ENCODE results near the gene KLHL25.
"Not testable (repeated sequence)": the region's sequence is repeated elsewhere in the genome, so short reads cannot be mapped to it uniquely, and the experiment has no call there.

KLHL25 gene

DNA sequence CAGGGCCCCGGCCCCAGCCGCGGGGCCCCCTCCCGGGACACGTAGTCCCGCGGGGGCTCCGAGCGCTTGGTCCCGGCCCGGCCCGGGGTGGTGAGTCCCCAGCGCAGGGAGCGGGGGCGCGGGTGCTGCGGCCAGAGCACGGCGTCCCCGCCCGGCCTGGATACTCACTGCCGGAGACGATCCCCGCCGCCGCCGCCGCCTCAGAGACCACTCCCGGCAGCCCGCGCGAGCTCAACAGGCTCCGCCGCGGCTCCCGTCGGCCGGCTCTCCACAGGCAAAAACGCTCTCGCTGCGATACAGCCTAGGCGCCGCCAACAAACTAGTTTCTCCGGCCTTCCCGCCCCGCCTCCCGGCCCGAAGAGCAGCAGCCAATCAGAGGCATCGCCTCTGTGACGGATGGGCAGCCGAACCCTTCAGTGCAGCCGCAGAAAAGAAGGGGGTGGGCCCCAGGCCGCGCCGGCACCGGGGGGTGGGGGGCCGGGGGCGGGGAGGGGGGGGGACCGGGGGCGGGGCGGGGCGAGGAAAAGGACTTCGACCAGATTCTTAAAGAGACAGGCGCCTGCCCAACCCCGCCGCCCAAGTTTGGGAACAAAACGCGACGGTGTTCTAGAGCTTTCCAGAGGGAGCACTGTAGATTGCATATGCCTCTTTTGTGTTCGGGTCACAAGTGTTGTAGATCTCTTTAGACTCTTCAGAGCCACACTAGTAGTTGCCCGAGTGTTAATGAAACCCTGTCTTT is at the start of gene KLHL25:
KLHL25 (minus strand) TSS at position 328 of the 739 bp plus-strand sequence. CDS start 25,115 bp downstream, outside the sequence.
- peak; percentile 91 for DNase-seq

DNA sequence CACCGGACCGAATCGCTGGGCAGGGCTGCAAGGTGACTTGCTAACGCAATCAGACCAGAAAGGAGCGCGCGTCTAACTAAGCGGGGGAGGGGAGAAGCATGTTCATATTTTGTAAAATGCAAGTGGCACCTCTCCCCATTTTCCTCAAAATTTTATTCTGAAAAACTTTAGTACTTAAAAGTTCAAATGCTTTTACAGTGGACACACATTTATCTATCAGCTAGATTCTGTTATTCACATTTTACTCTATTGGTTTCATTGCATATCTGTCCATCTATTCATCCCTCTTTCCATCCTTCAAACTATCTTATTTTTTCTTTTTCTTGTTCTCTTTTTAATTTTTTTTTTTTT is 46.1 kb upstream of the KLHL25 start:
- no peak for DNase-seq

DNA sequence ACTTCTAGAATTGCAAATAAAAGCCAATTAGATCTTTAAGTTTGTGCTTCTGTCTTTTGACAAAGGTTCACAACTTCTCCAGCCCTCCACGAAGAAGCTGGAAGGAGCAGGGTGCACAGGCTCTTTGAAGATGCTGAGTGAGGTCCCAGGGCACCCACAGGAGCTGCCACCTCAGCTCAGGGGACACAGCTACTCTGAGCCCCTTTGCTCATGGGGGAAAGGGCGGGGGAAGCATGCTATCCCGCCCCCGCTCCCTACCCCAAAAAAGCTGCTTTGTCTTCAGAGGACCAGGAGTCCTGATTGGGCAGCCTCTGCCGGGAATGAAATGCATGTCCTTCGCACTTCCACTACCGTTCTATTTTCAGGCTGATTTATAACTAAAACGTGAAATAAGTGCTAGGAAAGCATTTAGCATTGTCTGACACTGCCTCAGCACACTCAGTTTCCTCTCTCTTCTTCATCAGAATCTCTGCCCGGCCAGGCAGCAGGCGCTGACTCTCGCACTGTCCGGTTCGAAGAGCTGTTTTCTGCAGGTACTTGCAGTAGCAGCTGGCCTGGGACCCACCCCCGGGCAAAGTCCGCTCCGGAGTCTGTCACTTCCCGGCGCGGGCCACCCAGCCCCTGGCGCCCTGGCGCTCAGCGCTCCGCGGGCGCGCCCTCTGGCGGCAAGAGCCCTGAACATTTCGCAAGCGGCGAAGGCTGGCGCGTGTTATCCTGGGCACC is 45.5 kb upstream of the KLHL25 start:
- peak; percentile 82 for DNase-seq

DNA sequence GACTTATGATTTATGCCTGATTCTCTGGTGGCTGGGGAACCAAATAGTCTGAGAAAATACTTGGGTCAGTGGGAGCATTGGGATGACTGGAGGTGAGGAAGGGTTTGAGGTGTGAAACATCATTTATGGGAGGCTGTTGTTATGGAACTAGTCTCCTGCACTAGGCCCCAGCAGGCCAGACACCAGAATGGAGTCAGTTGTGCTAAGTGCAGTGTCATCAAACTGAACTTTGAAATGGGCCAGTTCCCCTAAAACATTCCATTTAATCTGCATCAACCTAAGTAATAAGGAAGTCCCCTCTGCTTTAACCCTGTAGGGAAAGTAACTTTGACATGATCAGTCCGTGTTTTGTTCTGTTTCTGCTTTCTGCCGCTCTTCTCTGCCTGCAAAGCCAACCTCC is 44.9 kb upstream of the KLHL25 start:
- no peak for DNase-seq

GRCh38 chr15:85838655-85839054 is 43.9 kb upstream of the KLHL25 start:
- no peak for DNase-seq

DNA sequence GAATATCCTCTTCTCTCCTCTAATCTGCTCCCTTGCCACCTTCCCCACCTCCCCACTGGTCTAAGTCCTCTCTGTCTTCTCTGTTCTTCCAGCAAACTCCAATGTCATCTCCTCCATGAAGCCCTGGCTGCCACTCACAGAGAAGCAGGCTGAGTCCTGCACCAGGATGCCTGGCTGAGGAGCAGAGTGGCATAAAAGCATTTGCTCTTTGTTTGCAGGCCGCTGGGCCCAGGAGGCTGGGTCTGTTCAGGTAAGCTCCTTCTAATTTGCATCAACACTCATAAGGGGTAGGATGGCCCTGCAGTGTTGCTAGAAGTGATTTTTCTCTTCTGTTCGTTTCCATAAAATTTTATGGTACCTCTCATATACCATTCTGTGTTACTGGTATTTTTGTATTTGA is 43.2 kb upstream of the KLHL25 start:
- no peak for DNase-seq

- DNase-seq: no peak
Observed at GRCh38 chr15:85837011-85837433, 42.3 kb upstream of the KLHL25 start.

GRCh38 chr15:85834651-85835050 is 39.9 kb upstream of the KLHL25 start:
- no peak for DNase-seq

DNA sequence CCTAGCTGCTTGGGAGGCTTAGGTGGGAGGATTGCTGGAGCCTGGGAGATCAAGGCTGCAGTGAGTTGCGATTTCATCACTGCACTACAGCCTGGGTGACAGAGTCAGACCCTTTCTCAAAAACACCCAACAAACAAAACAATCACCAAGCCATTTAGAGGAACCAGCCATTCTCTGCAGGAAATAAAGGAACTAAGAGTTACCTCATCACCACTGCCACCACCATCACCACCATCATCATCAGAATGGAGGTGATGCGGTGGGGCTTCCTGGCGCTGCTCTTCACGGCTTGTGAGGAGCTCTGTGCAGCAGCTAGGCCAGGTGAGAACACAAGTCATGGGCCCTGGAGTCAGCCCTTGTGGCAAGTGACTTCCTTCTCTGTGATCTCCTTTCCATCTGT is 37.7 kb upstream of the KLHL25 start:
- no peak for DNase-seq

DNA sequence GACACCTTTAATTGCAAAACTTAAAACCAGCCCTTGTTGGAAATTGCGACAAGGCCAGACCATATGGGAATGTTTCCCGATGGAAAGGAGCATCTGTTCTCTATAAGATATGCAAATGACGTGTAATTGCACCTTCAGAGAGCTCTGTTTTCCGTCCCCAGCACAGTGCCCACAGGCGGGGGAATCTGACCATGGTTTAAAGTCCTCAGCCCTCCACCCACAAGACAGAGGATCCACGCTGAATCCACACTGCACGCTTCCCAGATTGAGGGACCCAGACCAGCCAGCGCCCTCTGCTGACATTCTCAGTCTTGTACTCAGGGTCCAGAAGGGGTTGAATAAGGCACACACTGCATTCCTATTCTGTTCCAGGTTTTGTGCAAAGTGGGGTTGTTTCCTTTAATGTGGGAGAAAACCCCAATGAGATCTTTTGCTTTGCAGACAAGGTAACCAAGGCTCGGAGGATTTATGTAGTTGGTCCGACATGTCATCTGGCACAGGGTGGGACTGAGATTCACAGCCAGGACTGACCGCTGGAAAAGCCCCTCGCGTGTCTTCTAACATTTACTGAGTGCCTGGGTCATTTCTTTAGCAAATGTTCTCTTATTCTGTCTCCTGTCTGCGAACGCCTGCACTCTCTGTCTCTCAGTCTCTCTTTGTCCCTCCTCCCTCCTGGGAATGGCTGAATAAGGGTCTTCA is 36.8 kb upstream of the KLHL25 start:
- DNase-seq: peak; percentile 40

DNA sequence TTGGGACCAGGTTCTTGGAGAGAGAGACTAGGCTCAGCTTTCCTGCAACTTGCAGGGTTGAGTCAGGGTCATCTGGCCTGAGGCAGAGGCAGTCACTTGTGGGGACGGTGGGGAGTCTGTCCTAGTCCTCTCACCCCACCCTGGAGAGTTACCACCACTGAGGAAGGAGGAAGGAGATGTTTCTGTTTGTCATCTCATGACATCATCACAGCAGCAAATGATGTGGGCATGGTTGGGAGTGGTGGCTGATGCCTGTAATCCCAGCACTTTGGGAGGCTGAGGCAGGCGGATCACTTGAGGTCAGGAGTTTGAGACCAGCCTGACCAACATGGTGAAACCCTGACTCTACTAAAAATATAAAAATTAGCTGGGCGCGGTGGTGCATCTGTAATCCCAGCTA is 35.0 kb upstream of the KLHL25 start:
- not testable (repeated sequence) for DNase-seq

DNA sequence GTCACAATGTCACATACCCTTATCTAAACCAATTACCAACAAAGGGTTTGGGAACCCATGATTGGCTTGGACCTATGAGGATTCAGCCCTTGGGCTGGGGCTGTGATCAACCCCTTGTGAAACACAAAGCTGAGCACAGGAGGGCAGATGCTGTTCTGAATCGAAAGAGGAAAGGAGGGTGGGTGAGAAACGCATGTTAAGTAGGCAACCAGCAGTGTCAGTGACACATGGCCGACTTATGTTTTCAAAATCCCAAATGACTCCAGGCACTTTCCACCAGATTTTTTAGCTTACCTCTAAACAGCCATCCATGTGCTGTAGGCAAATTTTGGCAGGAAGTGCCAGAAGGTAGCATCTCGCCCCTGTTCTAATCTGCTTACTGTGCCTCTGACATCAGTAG is 34.1 kb upstream of the KLHL25 start:
- no peak for DNase-seq

DNA sequence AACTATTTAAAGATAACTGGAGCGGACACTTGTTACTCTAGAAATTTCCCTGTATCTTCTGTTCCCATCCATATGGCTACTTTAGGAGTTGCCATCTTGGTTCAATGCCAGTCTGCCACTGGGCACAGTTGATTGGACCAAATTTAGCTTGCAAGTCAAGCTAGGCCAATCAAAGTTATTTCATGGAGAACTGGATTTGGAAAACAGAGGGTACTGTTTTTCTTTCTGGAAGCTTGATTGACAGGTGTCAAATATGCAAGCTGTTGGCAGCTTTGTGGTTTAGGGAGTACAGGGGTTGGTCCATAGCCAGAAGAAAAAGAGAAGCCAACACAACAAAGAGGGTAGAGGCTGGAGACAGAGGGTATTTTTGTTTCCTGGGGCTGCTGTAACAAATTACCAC is 33.4 kb upstream of the KLHL25 start:
- DNase-seq: no peak

DNA sequence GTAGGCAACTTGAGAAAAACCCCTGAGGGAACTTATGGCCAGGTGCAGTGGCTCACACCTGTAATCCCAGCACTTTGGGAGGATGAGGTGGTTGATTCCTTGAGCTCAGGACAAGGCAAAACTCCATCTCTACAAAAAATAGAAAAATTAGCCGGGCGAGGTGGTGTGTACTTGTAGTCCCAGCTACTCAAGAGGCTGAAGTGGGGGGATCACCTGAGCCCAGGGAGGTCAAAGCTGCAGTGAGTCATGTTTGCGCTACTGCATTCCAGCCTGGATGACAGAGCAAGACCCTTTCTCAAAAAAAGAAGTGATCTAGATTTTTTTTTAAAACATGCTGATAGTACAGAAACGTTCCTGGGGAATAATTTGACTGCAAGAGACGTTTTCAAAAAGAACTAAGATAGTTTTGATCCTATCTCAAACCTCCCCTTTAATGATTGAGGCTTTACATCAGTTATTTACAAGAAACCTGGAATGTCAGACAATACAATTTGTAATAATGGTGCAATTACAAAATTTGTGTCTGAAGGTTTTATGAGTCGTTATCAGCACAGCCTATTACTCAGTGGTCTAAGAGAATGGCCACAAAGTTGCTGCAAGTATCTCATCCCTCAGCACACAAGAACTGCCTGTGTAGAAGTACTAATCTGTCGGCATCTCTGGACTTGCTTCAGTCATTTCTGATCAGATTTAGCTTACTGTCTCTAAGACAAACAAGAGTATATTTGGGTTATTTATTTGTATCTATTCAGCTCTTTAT is 32.2 kb upstream of the KLHL25 start:
- no peak for DNase-seq

GRCh38 chr15:85825719-85826118 is 31.0 kb upstream of the KLHL25 start:
- DNase-seq: no peak

- DNase-seq: no peak
Observed at GRCh38 chr15:85825118-85825517, 30.4 kb upstream of the KLHL25 start.

DNA sequence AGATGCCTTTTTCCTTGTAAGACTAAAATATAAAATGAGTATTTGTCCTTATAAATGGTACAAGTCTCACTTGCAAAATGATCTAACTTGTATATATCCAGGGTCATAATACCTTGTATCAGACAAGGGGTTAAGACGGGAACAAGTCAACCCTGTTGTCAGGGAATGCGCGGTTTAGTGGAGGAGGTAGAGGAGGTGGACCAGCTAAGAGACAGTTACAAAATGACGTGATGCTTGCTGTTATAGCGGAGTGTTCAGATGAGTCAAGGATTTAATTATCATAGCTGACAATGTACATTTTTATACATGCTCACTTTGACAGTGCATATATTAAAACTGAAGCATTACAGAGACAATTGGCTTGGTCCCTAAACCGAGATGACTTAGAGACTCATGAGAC is 26.8 kb upstream of the KLHL25 start:
- DNase-seq: no peak

GRCh38 chr15:85819938-85820337 is 25.2 kb upstream of the KLHL25 start:
- no peak for DNase-seq

DNA sequence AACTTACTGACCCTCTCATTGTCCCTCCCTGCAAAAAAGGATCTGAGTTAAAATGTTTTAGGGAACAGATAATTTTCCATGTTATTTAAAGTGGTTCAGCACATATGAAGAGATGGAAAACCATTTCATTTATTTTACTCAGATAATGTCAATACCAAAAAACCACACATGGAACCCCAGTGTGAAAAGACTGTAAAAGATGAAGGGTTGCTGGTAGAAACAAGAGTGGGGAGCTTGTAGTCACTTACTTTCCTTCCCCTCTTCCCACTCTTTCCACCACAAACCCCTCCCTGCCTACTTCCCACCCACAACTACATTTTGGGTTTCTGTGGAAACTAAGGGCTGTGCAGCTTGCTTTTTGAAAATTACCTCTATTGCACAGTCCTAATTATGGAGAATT is 18.5 kb upstream of the KLHL25 start:
- DNase-seq: no peak

GRCh38 chr15:85810075-85810474 is 15.3 kb upstream of the KLHL25 start:
- DNase-seq: no peak

DNA sequence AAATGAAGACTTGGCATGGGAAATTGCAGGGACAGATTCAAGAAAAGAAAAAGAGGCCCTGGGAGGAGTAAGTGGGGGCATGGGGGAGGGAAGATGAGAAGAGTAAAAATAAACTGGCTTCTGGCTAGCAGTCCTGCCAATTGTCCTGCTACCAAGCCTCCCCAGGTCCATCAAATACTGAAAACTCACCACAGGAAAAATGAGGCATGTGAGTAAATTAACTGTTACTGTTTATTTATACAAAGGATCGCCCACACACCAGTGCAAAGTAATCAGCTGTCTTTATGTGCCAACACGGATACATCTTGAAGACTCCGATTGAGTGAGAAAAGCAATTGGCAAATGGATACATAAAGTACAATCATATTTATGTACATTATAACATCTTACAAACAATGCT is 10.7 kb upstream of the KLHL25 start:
- no peak for DNase-seq

GRCh38 chr15:85804481-85805170 is 9.9 kb upstream of the KLHL25 start:
- no peak for DNase-seq

DNA sequence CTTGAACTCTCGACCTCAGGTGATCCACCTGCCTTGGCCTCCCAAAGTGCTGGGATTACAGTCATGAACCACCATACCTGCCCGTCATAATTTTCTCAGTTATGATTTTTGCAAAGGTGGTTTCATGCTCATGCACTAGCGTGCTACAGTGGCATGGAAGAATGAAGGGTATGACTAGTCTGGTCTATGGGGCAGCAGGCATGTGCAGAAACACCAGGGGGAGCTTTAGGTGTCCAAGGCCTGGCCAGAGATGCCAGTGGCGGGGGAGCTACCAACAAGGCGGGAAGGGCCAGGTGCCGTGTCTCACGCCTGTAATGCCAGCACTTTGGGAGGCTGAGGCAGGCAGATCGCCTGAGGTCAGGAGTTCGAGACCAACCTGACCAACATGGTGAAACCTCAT is 7.9 kb upstream of the KLHL25 start:
- DNase-seq: not testable (repeated sequence)
